Measurements from ENCODE around the gene PRPF38B.

DNA sequence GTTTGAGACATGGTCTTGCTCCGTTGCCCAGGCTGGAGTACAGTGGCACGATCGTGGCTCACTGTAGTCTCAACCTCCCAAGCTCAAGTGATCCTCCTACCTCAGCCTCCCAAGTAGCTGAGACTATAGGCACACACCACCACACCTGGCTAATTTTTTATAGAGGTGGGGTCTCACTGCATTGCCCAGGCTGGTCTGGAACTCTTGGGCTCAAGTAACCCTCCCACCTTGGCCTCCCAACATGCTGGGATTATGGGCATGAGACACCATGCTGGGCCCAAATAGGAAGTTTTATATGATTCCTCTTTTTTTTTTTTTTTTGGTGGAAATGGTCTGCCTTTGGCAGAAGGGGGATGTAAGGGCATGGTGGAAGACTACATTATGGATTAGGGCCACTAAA is 14.5 kb downstream of the PRPF38B start:
- TF ChIP-seq, protein P1, sequence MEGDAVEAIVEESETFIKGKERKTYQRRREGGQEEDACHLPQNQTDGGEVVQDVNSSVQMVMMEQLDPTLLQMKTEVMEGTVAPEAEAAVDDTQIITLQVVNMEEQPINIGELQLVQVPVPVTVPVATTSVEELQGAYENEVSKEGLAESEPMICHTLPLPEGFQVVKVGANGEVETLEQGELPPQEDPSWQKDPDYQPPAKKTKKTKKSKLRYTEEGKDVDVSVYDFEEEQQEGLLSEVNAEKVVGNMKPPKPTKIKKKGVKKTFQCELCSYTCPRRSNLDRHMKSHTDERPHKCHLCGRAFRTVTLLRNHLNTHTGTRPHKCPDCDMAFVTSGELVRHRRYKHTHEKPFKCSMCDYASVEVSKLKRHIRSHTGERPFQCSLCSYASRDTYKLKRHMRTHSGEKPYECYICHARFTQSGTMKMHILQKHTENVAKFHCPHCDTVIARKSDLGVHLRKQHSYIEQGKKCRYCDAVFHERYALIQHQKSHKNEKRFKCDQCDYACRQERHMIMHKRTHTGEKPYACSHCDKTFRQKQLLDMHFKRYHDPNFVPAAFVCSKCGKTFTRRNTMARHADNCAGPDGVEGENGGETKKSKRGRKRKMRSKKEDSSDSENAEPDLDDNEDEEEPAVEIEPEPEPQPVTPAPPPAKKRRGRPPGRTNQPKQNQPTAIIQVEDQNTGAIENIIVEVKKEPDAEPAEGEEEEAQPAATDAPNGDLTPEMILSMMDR (IDR thresholded peaks at IDR 0.05; ENCODE audit: insufficient read depth, low read depth, low read length) = no peak
- TF ChIP-seq EZH2 (IDR thresholded peaks at IDR 0.05; ENCODE audit: insufficient read depth, low read length) = no peak
